HG03095 (cell line): ENCODE measurements around the gene BOD1L1.
A peak's percentile ranks its signal among the peaks of the same experiment; 100 is the strongest.
"Not testable (repeated sequence)": the region's sequence is repeated elsewhere in the genome, so short reads cannot be mapped to it uniquely, and the experiment has no call there.

Source experiments
- ATAC-seq: cut with Tn5 transposase; IDR thresholded peaks from one replicate; pipeline ENCODE4 v1.9.1; 2021; ENCODE audit warnings: moderate library complexity; ENCODE audit not compliant: unreplicated experiment

Gene BOD1L1

DNA sequence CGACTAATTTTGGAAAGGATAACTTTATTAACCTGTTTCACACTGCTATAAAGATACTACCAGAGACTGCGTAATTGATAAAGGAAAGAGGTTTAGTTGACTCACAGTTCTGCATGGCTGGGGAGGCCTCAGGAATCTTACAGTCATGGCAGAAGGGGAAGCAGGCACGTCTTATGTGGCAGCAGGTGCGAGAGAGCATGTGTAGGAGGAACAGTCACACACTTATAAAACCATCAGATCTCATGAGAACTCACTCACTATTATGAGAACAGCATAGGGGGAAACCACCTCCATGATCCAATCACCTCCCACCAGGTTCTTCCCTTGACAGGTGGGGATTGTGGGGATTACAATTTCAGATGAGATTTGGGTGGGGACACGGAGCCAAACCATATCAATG is 67.4 kb downstream of the BOD1L1 start:
- ATAC-seq: not testable (repeated sequence)

DNA sequence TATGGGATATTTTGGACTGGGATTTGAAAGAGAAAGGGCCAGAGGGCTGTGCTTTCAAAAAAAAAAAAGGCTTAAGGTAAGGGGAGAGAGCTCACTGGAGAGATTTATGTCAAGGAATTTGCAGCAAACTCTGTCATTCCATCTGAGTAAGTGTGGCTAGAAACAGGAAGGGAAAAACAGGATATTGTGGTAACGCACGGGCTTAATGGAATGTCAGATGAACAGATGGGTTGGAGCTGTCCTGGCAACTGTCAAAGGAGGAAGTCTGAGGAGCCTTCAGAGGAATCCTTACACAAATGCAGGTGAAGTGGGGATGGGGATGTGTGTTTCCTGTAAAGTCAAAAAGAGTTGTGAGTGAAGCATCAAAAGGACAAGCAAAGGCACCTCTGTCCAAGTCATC is 68.1 kb downstream of the BOD1L1 start:
- ATAC-seq: no peak

DNA sequence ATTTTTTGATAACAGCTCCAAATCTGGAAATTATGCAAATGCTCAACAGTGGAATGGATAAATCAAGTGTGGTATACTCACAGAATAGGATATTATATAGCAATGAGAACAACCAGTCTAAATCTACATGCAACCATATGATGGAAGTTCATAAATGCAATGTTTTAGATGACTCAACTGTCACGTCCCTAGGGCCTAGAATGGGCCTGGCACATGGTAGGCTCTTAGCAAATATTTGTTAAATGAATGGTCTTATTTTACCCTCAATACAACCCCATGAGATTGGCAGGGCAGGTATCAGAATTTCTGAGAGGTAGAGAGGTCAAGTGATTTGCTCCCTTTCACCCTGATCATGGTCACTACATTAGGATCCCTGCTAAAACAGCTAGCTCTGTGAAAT is 68.6 kb downstream of the BOD1L1 start:
- ATAC-seq: no peak

DNA sequence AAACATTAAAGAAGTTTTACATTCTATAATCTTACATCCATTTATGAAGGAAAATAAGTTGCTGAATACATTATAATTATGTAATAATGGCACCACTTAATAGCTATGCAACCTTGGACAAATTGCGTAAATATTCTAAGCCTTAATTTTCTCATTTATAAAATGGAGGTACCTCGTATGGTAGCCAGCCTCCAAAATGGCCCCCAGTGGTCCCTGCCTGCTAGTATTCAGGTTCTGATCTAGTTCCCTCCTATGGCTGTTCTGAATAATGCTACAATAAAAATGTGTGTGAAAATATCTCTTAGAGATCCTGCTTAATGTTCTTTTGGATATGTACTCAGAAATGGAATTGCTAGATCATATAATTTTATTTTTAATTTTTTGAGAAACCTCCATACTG is 72.2 kb downstream of the BOD1L1 start:
- no peak for ATAC-seq

DNA sequence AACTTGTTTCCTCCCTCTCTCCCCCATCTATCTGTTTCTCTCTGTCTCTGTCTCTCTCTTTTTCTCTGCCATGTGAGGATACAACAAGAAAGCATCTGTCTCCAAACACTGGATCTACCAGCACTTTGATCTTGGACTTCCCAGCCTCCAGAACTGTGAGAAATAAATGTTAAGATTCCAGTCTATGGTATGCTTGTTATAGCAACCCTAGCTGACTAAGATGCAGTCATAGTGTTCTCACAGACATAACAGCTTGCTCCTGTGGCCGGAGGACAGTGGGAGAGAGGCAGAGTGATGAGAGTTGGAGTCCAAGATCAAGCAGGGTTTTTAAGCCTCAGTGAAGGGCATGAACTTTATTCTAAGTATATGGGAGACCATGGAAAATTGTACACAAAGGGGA is 74.4 kb downstream of the BOD1L1 start:
- no peak for ATAC-seq

DNA sequence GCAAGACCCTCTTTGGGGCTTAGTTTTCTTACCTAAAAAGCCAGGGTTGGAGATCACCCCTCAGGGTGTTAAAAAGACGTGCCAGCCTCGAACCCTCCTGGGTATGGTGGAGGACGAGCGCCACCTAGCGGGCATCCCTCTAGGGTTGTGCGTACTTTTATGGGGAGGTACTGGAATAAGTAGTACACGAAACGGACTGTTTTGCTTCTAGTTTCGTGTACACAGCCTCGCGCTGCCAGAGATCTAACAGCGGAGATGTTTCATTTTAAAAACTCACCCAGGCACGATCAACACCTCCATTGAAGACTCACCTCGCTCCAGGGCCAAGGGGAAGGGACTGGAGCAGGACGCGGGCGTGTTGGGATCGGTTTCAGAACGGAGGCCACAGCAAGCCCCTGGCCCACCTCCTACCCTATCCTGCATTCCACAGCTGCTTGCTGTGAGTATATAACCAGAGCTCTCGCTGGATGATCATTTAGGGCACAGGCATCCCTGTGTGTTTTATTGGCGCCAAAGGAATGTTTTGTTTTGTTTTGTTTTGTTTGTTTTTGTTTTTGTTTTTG is 78.5 kb downstream of the BOD1L1 start:
- peak; percentile 72 for ATAC-seq

DNA sequence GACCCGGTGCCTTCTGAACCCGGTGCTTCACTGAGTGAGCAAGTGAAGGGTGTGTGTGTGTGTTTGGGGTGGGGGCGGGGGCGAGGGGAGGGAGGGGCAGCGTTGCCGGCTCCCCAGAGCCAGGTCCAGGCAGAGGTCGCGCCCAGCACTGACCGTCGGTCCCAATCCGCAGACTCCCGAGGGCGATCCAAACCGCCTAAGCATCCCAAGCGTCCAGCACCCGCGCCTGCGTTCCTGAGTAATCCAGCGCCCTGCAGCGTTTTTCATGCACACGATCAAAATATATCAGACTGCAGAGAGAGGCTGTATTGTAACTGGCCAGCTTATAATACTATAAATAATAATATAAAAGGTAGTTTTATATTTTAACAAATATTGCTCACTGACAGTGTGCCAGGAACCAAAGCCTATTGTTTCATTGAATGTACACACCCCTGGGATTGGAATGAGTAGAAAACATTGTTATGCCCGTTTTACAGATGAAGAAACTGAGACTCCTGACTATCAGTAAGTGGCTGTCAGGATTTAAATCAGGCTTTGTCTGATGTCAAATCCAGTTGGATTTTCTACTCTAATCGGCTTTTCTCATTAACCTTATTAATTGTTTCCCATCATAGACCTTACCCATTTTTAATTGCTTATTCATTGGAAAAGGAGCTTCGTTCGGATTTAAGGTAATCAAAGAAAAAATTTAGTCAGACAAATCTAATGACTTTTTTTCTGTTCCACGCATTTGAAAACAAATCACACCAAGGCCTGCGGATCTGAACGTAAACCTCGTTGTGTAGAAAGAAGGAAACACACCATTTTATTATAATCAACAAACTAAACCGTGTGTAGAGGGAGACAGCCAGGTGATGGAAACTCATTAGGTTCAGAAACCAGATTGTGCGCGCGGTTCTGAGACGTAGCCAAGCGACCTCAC is 79.2 kb downstream of the BOD1L1 start:
- no peak for ATAC-seq

DNA sequence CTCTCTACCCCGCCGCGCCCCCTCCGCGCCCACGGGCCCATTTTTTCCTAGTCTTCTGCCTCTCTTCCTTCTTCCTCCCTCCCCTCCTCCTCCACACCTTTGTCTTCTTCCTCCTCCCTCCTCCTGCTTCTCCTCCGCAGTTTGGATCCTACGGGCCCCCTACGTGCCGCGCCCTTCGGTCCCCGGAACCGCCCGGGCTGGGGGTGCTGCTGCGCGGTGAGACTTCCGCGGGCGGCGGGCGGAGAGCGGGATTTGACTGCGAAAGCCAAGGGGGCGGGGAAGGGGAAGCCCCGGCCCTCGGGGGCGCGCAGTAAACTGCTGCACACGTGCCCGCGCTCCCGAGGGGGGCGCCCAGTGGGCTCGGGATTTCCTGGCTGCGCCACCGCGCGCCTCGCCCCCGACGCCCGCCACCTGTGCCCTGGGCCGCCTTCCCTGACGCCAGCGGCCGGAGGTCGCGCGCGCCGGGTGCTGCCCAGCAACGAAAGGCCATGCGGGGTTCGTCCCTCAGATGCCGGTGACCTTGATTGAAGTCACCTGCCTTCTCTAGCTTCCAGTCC is 80.0 kb downstream of the BOD1L1 start:
- ATAC-seq: no peak

DNA sequence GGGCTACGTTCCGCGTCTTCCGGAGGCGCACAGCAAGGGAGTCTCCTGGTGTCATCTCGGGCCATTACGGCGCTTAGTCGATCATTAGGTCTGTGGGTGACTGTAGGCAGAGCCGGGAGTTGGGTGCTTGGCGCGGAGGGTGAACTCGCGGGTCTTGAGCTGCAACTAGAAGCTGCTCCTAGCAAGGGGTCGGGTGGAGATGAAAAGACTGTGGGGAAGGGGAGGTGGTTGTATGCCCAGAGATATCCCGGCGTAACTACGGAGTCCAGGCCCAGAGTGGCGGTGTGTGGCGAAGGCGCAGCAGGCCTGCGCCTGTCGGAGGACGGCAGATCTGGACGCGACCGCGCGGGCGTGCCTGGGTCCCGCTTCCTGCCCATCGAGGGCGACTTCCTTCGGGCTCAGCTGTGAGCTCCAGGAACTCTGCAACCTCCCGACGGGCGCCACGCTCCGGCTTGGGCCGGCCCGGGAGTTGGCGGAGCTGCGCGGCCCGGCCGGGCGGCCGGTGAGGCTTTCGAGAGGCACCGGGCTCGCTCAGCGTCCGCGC is 80.5 kb downstream of the BOD1L1 start:
- no peak for ATAC-seq

DNA sequence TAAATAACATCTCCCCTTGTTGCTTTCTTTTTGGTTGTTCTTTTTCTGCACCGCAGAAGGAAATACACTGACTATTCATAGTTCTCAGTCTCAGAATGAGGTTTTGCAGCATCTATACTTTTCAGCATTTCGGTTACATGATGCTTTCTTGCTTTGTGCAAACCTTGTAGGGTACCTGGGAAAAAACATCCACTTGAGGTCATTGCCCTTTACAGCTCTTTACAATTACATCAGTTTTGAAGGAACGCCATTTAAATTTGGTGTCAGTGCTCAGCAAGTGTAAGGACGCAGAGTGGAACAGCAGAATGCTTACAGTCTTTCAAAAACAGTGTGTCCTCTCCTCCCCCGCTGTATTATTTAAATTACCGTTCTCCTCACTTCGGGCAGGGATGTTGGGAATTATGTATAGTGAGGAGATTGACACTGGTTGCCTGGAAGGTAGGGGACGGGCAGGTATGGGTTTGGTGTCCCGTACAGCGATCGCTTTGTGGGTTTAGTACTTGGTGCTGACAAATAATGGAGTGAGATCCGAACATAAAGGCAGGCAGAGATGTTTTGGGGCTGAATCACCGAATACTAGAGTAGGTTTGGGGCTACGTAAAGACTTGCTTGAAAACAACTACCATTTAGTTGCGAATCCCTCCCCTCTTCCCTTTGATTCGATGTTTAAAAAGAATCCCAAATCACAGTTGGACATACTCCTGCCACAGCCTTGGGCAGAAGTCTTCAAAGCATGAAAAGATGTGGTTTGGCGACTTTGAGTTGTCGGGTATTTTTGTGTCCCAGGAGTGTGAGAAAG is 81.2 kb downstream of the BOD1L1 start:
- no peak for ATAC-seq

DNA sequence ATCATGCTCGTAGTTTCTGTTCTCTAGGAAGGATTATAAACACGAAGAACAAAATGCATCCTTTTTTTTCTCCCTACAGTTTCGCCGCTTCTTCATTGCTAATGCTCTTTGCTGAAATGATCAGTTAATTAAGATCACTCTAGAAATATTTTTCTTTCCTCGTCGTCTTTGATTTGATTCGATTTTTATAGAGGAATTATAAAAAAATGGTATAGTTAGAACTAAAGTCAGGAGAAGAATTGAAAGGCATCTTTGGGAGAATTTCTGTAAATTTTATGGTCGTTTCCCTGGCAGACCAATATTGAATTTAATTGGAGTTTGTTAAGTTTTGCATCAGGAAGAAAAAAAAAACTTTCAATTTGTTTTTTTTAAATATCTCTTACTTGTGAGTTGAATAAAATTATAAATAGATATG is 82.1 kb downstream of the BOD1L1 start:
- no peak for ATAC-seq

DNA sequence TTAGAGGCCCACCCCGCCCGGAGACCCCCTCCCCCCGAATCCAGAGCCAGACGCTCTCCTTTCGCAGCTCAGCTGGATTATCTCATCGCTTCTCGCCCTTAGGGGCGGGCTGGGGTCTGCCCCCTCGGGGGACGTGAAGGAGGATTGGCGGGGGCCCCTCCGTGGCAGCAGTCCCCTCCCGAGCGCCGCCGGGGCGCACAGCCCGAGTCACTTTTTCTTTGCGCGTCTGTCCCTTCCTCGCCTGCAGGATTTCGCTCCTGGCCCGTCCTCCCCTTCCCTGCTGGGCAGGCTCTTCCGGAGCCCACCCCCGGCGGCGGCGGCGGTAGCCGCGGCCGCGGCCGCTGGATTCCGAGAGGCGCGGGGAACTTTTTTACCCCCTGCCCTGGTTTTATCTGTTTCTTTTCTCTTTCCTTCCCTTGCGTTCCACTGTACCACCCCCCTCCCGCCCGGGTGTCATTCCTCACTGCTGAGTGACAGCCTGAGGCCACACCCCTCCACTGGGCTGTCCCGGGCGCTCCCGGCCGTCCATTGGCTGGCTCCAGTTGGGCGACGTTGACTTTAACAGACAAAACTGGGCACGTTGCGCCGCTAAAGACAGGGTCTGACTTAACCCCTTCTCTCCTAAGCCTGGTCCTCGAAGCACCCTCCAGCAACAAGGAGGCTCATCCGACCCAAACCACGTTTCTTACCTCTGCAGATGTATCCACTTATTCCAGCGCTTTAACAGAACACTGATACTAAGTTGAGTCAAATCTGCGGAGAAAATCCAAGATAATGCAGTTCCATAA is 82.7 kb downstream of the BOD1L1 start:
- ATAC-seq: peak; percentile 54

DNA sequence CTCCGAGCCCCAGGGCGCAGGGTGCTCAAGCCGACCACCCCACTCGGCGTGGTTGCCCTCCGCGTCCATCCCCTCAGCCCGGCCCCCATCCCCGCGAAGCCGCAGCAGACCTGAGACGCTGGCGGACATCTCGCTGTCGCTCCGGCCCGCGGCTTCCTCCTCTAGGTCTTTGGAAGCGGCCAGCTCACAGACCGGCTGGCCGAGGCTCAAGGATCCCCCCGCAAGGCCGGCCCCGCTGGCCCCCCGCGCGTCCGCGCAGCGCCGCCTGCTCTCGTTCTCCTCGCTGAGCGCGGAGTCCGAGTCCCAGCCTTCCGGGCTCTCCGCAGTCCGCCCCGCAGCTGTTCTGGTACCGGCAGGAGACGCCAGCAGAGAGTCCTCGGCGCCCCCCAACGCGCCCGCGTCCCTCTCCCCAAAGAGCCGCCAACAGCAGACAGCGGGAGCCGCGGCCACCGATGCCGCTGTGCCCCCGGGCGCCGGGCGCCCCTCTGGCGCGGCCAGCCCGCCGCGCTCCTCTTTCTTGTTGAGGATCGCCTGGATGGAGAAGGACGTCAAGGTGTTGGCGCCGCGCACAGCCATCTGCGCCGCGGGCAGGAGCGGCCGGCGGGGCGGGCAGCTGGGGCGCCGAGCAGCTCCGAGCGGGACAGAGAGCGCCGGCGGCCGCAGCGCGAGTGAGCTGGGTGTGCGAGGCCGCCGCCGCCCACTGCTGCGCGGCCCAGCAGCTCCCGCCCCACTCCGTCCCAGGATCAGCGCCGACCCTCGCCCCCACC is 83.5 kb downstream of the BOD1L1 start, which contains the start of gene NKX3-2:
Gene NKX3-2 (minus strand): TSS at position 670 of the 767 bp plus-strand sequence. CDS start 94 bp downstream, at position 576.
- ATAC-seq: no peak

DNA sequence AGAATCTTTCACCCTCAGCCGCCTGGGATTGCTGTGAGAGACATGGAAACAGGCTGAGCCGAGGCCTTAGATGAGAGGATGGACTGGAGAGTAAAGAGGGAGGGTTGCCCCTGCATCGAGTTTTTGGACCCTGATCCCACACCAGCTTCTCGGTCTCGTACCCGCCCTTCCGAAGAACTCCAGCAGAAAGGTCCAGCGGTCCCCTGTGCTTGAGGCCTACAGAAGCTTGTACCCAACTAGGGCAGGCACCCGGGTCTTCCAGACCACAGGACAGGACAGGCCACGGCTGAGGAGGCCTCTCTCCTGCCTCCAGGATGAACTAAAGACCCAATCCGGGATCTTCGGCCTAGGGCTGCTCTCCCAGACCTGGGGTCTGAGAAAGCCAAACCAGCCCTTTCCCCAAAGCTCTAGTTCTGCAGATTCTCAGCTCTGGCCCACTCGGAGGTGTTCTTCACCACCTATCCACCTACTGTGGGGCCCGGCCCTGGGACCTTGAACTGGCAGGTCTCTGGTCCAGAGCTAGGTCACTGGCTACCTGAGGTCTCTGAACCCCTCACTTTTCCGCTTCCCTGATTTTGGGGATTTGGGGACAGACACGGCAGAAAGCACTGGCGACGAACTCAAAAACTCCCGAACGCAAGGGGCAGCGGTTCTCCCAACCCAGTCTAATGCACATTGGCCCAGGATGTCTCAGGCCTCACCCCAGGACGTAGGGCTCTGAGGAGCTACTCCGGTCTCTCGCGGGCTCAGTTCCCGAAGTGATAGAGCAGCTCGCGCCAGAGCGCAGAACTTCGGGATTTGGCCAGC is 84.3 kb downstream of the BOD1L1 start:
- no peak for ATAC-seq

DNA sequence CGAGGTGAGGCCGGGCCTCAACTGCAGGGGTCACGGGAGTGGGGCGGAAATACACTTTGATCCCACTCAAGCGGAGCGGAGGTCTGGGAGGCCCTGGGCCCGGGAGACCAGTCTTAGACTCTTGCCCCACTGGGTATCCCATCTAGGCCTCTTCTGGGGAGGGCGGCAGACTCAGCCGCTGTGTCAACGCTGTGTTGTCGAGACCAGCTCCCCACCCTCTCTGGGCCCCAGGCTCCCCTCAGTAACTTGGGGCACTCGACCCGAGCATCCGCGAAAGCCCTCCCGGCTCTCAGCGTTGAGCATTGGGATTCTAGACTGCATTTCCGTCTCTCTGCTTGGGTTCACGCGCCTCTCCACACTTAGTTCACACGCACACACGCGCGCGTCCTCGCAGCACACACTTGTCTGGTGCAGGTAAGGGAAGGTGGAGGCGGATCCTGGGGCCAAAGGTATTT is 84.9 kb downstream of the BOD1L1 start:
- no peak for ATAC-seq

DNA sequence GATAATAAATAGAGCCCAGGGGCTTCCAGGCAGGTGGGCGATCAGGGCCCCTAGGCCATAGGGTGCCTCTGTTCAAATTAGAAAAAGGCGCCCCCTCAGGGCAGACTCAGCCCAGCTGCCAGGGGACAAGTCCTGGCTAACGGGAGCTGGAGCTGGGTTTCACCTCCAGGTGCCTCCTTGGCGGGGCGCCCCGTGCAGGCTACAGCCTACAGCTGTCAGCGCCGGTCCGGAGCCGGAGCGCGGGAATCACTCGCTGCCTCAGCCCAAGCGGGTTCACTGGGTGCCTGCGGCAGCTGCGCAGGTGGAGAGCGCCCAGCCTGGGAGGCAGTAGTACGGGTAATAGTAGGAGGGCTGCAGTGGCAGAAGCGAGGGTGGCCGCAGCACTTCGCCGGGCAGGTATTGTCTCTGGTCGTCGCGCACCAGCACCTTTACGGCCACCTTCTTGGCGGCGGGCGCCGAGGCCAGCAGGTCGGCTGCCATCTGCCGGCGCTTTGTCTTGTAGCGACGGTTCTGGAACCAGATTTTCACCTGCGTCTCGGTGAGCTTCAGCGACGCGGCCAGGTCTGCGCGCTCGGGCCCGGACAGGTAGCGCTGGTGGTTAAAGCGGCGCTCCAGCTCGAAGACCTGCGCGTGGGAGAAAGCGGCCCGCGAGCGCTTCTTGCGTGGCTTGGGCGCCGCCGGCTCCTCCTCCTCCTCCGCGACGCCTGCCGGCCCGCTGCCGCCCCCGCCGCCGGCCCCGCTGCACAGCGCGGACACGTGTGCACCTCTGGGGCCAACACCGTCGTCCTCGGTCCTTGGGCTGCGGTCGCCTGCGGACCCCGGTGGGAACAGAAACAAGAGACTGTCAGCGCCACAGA is 85.6 kb downstream of the BOD1L1 start:
- peak; percentile 41 for ATAC-seq

DNA sequence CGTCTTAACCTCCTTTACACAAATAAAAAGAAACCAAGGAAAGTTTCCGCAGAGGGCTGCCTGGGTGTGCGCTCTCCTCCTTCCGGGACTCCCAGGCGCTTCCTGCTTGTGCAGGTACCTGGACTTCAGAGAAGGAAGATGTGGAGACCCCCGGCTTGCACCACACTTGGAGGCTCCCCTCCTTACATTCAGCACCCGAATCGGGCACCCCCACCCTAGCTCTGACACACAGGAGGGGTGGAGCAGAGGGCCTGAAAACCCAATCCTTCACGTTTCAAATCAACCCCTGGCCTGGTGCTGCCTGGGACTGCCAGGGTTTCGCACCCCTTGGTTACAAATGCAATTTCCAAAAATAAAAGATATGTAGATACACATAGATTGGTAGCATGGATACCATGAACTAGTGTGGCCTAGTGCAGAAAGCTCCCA is 86.3 kb downstream of the BOD1L1 start:
- ATAC-seq: no peak
